ENCODE results near the gene PHLPP2. TPM values are rescaled to one million over a fixed set of nuclear protein-coding genes. Genes with fewer than 3 reads are reported as not detected.

PHLPP2 gene
- total RNA-seq, 1 experiment from 2014 or later = 14.8 TPM

DNA sequence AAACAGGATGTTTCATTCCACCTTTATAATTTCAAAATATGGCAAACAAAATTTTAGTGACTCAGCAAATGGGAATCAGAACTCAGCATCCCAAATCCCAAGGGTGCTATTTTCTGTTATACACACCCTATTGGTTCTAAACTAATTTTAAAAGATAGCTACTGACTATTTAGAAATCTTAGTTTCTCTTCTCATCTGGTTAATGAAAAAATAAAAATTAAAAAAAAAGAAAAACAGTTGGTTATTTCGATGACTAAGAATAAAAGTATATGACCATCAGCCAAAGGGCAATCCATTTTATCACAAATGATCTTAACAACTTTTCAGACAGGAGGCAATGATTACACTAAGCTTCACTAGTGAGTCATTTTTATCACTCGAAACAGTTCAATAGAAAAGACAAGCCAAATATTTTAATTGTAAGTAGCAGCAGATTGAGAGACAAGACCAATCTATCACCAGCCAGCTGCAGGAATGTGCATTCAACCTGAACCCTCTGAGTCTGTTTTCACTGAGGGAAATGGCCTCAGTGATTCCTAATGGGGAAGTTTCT lies 15.2 kb downstream of the PHLPP2 start:
- Histone ChIP-seq H3K4me1 (ENCODE audit: low read length) (peaks cover 87% of the 10 kb centered on the region), H3K79me2 (ENCODE audit: low read length) (peaks cover 95% of the 10 kb centered on the region), H4K20me1 (ENCODE audit: insufficient read depth, low read depth, low read length) (no peaks in the 10 kb centered on the region), H3K9ac (ENCODE audit: low read length) (no peak overlapping the region), H2AFZ (ENCODE audit: low read length) (no peak overlapping the region), H3K9me2 (replicated peaks; ENCODE audit: insufficient read depth, low read length) (no peaks in the 10 kb centered on the region), H3K36me3 (ENCODE audit: insufficient read depth, low read length) (peaks cover 6% of the 10 kb centered on the region; the same call in 1 of the 2 replicates), H3K27ac (ENCODE audit: low read length) (peak overlapping the region; percentile 88), H3K4me2 (ENCODE audit: low read depth, low read length, poor library complexity, severe bottlenecking) (peak overlapping the region; percentile 22), H3K9me3 (ENCODE audit: low read length) (no peaks in the 10 kb centered on the region), H3K4me3 (ENCODE audit: low read length) (no peak overlapping the region), H3K27me3 (ENCODE audit: low read length) (no peaks in the 10 kb centered on the region)
- no peak for DNase-seq

GRCh38 chr16:71708696-71709095 lies 15.8 kb downstream of the PHLPP2 start:
- peaks cover 6% of the 10 kb centered on the region; the same call in 1 of the 2 replicates for H3K36me3 ChIP-seq (ENCODE audit: insufficient read depth, low read length)
- H3K9me3 ChIP-seq (ENCODE audit: low read length) = no peaks in the 10 kb centered on the region
- peak overlapping the region; percentile 62; the same call in 1 of the 2 replicates for H3K9ac ChIP-seq (ENCODE audit: low read length)
- H2AFZ ChIP-seq (ENCODE audit: low read length) = no peak overlapping the region
- DNase-seq = no peak
- peak overlapping the region; percentile 60; the same call in 1 of the 2 replicates for H3K4me3 ChIP-seq (ENCODE audit: low read length)
- H4K20me1 ChIP-seq (ENCODE audit: insufficient read depth, low read depth, low read length) = no peaks in the 10 kb centered on the region
- H3K79me2 ChIP-seq (ENCODE audit: low read length) = peaks cover 93% of the 10 kb centered on the region
- peaks cover 86% of the 10 kb centered on the region for H3K4me1 ChIP-seq (ENCODE audit: low read length)
- peak overlapping the region; percentile 88 for H3K27ac ChIP-seq (ENCODE audit: low read length)
- no peaks in the 10 kb centered on the region for H3K9me2 ChIP-seq (replicated peaks; ENCODE audit: insufficient read depth, low read length)
- no peaks in the 10 kb centered on the region for H3K27me3 ChIP-seq (ENCODE audit: low read length)
- peak overlapping the region; percentile 73 for H3K4me2 ChIP-seq (ENCODE audit: low read depth, low read length, poor library complexity, severe bottlenecking)

DNA sequence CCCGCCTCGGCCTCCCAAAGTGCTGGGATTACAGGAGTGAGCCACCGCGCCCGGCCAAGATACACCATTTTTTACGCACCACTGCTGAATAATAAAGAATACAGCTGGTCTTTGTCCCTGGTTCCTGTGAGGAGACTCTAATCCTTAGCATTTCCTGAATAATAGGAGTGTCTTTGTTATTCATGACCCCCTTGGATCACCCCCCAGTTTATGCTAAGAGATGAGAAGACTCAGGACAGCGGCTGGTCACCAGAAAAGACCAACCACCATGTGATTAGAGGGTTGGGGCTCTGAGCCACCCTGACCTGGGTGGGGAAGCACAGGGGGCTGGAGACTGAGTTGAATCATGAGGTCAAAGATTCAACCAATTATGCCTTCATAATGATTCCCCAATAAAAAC lies 17.3 kb downstream of the PHLPP2 start:
- Histone ChIP-seq H3K4me3 (ENCODE audit: low read length) (peak overlapping the region; percentile 60), H3K9ac (ENCODE audit: low read length) (peak overlapping the region; percentile 62), H3K79me2 (ENCODE audit: low read length) (peaks cover 90% of the 10 kb centered on the region), H3K9me3 (ENCODE audit: low read length) (no peaks in the 10 kb centered on the region), H3K27me3 (ENCODE audit: low read length) (no peaks in the 10 kb centered on the region), H4K20me1 (ENCODE audit: insufficient read depth, low read depth, low read length) (no peaks in the 10 kb centered on the region), H2AFZ (ENCODE audit: low read length) (no peak overlapping the region), H3K36me3 (ENCODE audit: insufficient read depth, low read length) (no peaks in the 10 kb centered on the region; the same call in 1 of the 2 replicates), H3K27ac (ENCODE audit: low read length) (peak overlapping the region; percentile 88), H3K4me2 (ENCODE audit: low read depth, low read length, poor library complexity, severe bottlenecking) (peak overlapping the region; percentile 73), H3K9me2 (replicated peaks; ENCODE audit: insufficient read depth, low read length) (no peaks in the 10 kb centered on the region), H3K4me1 (ENCODE audit: low read length) (peaks cover 75% of the 10 kb centered on the region)
- DNase-seq = no peak

GRCh38 chr16:71706046-71706445 lies 18.5 kb downstream of the PHLPP2 start:
- Histone ChIP-seq H3K4me3 (ENCODE audit: low read length) (no peak overlapping the region), H4K20me1 (ENCODE audit: insufficient read depth, low read depth, low read length) (no peaks in the 10 kb centered on the region), H2AFZ (ENCODE audit: low read length) (no peak overlapping the region), H3K4me2 (ENCODE audit: low read depth, low read length, poor library complexity, severe bottlenecking) (peak overlapping the region; percentile 6), H3K9me2 (replicated peaks; ENCODE audit: insufficient read depth, low read length) (no peaks in the 10 kb centered on the region), H3K79me2 (ENCODE audit: low read length) (peaks cover 87% of the 10 kb centered on the region), H3K36me3 (ENCODE audit: insufficient read depth, low read length) (peaks cover 4% of the 10 kb centered on the region; the same call in 1 of the 2 replicates), H3K27me3 (ENCODE audit: low read length) (no peaks in the 10 kb centered on the region), H3K27ac (ENCODE audit: low read length) (peak overlapping the region; percentile 36), H3K9me3 (ENCODE audit: low read length) (no peaks in the 10 kb centered on the region), H3K4me1 (ENCODE audit: low read length) (peaks cover 74% of the 10 kb centered on the region), H3K9ac (ENCODE audit: low read length) (no peak overlapping the region)
- no peak for DNase-seq

- H3K36me3 ChIP-seq (ENCODE audit: insufficient read depth, low read length) = peaks cover 4% of the 10 kb centered on the region; the same call in 1 of the 2 replicates
- H3K4me3 ChIP-seq (ENCODE audit: low read length) = no peak overlapping the region
- H3K4me2 ChIP-seq (ENCODE audit: low read depth, low read length, poor library complexity, severe bottlenecking) = no peak overlapping the region
- peaks cover 60% of the 10 kb centered on the region for H3K4me1 ChIP-seq (ENCODE audit: low read length)
- no peaks in the 10 kb centered on the region for H3K9me2 ChIP-seq (replicated peaks; ENCODE audit: insufficient read depth, low read length)
- H3K9ac ChIP-seq (ENCODE audit: low read length) = no peak overlapping the region
- no peak overlapping the region for H2AFZ ChIP-seq (ENCODE audit: low read length)
- H3K27me3 ChIP-seq (ENCODE audit: low read length) = no peaks in the 10 kb centered on the region
- no peaks in the 10 kb centered on the region for H4K20me1 ChIP-seq (ENCODE audit: insufficient read depth, low read depth, low read length)
- peaks cover 70% of the 10 kb centered on the region for H3K79me2 ChIP-seq (ENCODE audit: low read length)
- no peaks in the 10 kb centered on the region for H3K9me3 ChIP-seq (ENCODE audit: low read length)
- no peak for DNase-seq
- H3K27ac ChIP-seq (ENCODE audit: low read length) = no peak overlapping the region
Observed at GRCh38 chr16:71703333-71703732, 21.2 kb downstream of the PHLPP2 start.

DNA sequence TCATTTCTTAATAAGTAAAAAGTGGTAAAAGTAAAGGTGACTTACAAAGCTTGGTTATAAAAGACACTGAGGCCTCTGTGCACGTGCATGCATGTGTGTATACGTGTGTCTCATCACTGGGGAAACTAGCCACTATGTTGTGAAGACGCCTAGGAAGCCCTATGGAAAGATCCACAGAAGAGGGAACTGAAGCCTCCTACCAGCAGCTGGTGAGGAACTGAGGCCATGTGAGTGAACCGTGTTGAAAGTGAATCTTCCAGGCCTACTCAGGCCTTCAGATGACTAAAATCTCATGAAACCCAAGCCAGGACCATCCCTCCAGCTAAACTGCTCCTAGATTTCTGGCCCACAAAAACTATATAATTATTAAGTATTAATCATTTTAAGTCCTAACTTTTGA lies 23.7 kb downstream of the PHLPP2 start:
- peaks cover 4% of the 10 kb centered on the region; the same call in 1 of the 2 replicates for H3K36me3 ChIP-seq (ENCODE audit: insufficient read depth, low read length)
- H3K27me3 ChIP-seq (ENCODE audit: low read length) = no peaks in the 10 kb centered on the region
- H3K9ac ChIP-seq (ENCODE audit: low read length) = no peak overlapping the region
- H3K27ac ChIP-seq (ENCODE audit: low read length) = no peak overlapping the region
- H3K9me3 ChIP-seq (ENCODE audit: low read length) = no peaks in the 10 kb centered on the region
- no peaks in the 10 kb centered on the region for H3K9me2 ChIP-seq (replicated peaks; ENCODE audit: insufficient read depth, low read length)
- H3K79me2 ChIP-seq (ENCODE audit: low read length) = peaks cover 58% of the 10 kb centered on the region
- DNase-seq = no peak
- H4K20me1 ChIP-seq (ENCODE audit: insufficient read depth, low read depth, low read length) = no peaks in the 10 kb centered on the region
- no peak overlapping the region for H3K4me3 ChIP-seq (ENCODE audit: low read length)
- no peak overlapping the region for H3K4me2 ChIP-seq (ENCODE audit: low read depth, low read length, poor library complexity, severe bottlenecking)
- H2AFZ ChIP-seq (ENCODE audit: low read length) = no peak overlapping the region
- peaks cover 44% of the 10 kb centered on the region for H3K4me1 ChIP-seq (ENCODE audit: low read length)

- Histone ChIP-seq H3K9me2 (replicated peaks; ENCODE audit: insufficient read depth, low read length) (no peaks in the 10 kb centered on the region), H4K20me1 (ENCODE audit: insufficient read depth, low read depth, low read length) (no peaks in the 10 kb centered on the region), H3K9me3 (ENCODE audit: low read length) (no peaks in the 10 kb centered on the region), H3K9ac (ENCODE audit: low read length) (no peak overlapping the region), H3K79me2 (ENCODE audit: low read length) (peaks cover 46% of the 10 kb centered on the region), H2AFZ (ENCODE audit: low read length) (no peak overlapping the region), H3K36me3 (ENCODE audit: insufficient read depth, low read length) (peaks cover 4% of the 10 kb centered on the region; the same call in 1 of the 2 replicates), H3K4me1 (ENCODE audit: low read length) (peaks cover 32% of the 10 kb centered on the region), H3K27me3 (ENCODE audit: low read length) (no peaks in the 10 kb centered on the region), H3K27ac (ENCODE audit: low read length) (peak overlapping the region; percentile 7; the same call in 1 of the 2 replicates), H3K4me2 (ENCODE audit: low read depth, low read length, poor library complexity, severe bottlenecking) (no peak overlapping the region), H3K4me3 (ENCODE audit: low read length) (no peak overlapping the region)
- no peak for DNase-seq
Observed at GRCh38 chr16:71698491-71698890, 26.0 kb downstream of the PHLPP2 start.

DNA sequence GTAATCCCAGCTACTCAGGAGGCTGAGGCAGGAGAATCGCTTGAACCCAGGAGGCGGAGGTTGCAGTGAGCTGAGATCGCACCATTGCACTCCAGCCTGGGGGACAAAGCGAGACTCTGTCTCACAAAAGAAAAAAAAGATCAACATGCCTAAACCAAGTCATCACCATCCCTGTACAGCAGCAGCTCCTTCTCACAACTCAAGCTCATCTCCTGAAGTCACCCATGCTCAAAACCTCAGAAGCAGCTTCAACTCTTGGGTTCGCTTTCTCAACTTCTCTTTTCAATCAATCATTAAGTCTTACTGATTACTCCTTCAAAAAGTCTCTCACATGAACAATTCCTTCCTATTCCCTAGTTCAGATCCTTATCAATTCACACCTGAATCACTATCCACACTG lies 31.3 kb downstream of the PHLPP2 start:
- H3K4me3 ChIP-seq (ENCODE audit: low read length) = no peak overlapping the region
- H3K79me2 ChIP-seq (ENCODE audit: low read length) = peaks cover 25% of the 10 kb centered on the region
- peaks cover 7% of the 10 kb centered on the region for H3K4me1 ChIP-seq (ENCODE audit: low read length)
- H3K36me3 ChIP-seq (ENCODE audit: insufficient read depth, low read length) = peaks cover 8% of the 10 kb centered on the region; the same call in 1 of the 2 replicates
- H3K9me2 ChIP-seq (replicated peaks; ENCODE audit: insufficient read depth, low read length) = no peaks in the 10 kb centered on the region
- H2AFZ ChIP-seq (ENCODE audit: low read length) = no peak overlapping the region
- no peak overlapping the region for H3K27ac ChIP-seq (ENCODE audit: low read length)
- no peak overlapping the region for H3K4me2 ChIP-seq (ENCODE audit: low read depth, low read length, poor library complexity, severe bottlenecking)
- H3K27me3 ChIP-seq (ENCODE audit: low read length) = no peaks in the 10 kb centered on the region
- H3K9ac ChIP-seq (ENCODE audit: low read length) = no peak overlapping the region
- no peak for DNase-seq
- H3K9me3 ChIP-seq (ENCODE audit: low read length) = no peaks in the 10 kb centered on the region
- no peaks in the 10 kb centered on the region for H4K20me1 ChIP-seq (ENCODE audit: insufficient read depth, low read depth, low read length)
